GM04503 (cell line): ENCODE data around the gene NCKAP5.
"Not testable (repeated sequence)": the region's sequence is repeated elsewhere in the genome, so short reads cannot be mapped to it uniquely, and the experiment has no call there.

Experiments used
- DNase-seq: peaks from one replicate; pipeline ENCODE4 v3.0.0-alpha.2; 2012; ENCODE audit warnings: low read depth

Gene NCKAP5

GRCh38 chr2:133266041-133266925 is 302.0 kb downstream of the NCKAP5 start:
- no peak for DNase-seq

GRCh38 chr2:133265432-133265949 is 302.8 kb downstream of the NCKAP5 start:
- DNase-seq, result no peak

DNA sequence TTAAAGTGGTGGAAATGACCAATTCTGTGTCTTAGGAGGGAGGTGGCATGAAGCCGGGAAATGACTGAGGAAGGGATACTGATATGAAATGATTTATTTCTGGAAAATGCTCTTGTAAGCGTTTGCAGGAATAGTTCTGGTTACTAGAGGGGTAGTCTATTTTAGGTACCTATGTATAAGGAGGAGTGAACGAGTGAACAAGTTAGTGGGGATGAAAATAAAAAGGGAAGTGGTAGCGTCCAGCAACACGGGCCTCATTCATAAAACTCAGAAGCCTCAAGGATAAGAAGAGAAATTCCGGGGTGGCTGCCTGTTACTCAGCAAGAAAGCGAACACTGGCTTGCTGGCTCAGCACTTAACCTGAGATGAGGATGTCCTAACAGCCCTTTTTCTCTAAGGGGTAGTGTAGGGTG is 303.3 kb downstream of the NCKAP5 start:
- DNase-seq, result no peak

GRCh38 chr2:133262893-133263292 is 305.4 kb downstream of the NCKAP5 start:
- DNase-seq, result no peak

DNA sequence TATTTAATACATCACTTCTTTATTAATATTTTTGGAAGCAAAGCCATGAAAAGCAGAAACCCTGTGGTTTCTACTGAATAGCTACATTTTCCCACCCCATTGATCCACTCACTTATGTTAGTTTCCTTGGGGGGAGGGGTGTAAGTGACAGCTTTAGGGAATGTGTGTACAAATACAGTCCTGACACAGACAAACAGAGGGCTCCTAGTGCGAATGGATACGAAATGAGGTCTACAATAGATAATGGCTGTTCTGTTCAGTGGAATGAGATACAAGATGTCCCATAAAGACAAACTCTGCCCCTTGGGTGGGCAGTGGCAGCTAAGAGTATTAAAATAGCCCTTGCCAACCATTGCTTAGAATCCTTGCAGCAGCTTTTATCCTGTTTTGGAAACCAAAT is 312.9 kb downstream of the NCKAP5 start:
- DNase-seq, result no peak

- DNase-seq, result no peak
These were observed 314.5 kb downstream of the NCKAP5 start for GRCh38 chr2:133253793-133254192.

DNA sequence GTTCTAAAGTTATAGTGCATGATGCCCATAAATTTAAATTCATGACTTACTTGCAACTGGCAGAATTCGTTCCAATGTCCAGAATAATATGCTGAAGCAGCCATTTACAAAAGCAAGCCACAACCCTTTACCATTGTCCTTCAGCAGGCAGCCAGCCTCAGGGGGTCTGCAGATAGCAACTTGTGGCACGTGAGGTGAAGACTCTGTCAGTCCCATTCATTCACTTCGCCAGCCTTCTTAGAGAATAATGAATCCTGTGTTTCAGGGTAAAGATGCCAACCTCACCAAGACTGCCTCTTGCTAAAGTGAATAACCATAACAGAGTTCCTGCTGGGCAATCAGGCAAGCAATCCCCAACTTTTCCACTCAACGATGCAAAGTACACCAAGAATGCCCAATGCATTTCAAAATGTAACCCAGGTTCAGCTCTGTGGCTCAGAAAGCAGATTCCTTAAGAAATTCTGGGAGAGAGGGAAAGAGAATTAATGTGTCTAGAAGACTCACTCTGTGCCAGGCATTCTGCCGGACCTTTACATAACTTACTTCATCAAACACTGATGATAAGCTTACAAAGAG is 315.4 kb downstream of the NCKAP5 start:
- no peak for DNase-seq

- no peak for DNase-seq
These were observed 318.9 kb downstream of the NCKAP5 start for GRCh38 chr2:133249362-133249761.

DNA sequence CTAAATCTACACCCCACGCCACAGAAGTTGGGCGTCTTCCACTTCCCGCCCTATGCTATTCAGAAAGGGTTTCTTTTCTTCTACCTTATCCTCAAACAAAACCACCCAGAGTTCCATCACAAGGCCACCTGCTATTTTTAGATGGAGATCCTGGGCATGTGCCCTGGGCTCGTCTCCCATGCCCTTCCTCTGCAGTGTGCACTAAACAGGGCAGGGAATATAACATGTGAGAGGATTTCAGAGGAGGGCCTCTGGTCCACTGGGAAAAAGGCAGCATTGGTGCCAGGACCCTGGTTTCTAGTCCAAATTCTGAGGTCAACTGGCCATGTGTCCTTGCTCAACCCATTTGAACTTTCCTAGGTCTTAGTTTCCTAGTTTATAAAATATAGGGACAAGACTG is 320.0 kb downstream of the NCKAP5 start:
- DNase-seq, result no peak

- no peak for DNase-seq
These were observed 320.6 kb downstream of the NCKAP5 start for GRCh38 chr2:133247631-133248030.

DNA sequence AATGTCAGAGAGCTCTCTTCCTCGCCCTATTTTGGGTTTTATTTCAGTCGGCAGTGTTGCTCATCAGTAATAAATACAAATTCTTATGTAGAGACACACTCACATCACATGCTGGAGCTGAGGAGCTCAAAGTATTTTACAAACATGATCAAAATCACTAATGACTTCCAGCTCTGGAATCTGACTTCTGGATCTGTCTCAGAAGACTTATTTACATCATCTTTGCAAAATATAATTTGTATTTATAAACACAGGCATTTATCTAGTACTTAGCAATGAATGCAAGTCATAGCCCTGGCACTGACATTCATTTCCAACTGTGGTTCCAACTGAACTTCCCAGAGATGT is 327.1 kb downstream of the NCKAP5 start:
- peak; percentile 73 for DNase-seq

DNA sequence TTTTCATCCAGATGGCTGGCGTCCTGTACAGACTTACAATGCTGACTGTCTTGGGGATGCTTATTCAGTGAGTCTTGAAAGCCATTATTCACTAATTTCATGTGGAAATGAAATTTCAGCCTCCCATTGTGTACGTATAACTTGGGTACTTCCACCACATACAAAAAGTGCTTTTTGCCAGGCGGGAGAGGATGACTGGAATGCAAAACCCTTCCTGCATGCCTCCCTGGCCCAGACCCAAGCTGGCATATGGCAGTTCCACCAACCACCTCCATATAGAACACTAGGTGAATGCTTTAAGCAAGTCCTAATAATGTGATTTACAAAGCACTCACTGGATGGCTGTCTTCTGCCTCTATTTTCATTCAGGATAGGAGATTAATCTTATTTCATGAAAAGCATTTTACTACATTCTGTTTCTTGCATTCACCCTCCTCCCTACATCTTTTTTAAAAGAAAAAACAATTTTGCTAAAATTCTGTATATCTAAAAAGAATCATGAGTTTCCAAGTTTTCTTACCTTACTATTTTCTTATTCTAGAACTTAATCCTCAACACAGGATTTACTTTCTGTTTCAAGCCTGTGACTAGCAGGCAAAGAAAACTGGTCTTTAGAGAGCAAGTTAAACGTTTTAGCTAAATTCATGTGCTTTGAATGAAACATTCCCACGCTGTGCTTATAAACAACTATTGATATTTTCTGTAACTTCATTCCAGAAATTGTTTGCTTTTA is 327.6 kb downstream of the NCKAP5 start:
- no peak for DNase-seq

GRCh38 chr2:133235968-133236367 is 332.3 kb downstream of the NCKAP5 start:
- DNase-seq, result no peak

DNA sequence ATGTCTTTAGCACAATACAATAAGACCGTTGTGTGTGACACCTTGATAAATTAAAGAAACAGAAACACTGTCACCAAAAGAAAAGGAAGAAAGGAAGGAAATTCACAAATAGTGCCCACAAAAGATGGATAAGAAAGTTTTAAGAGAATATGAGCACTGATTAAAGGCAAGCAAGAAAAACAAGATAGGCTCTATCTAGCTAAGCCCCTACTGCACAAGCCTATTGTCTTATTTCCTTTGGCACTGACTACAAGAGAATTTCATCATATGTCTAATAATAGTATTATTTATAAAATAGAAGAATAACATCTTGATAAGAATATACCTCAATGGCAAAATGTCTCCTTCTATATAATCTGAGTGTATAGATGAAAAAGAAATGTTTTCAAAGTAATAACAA is 335.7 kb downstream of the NCKAP5 start:
- no peak for DNase-seq

DNA sequence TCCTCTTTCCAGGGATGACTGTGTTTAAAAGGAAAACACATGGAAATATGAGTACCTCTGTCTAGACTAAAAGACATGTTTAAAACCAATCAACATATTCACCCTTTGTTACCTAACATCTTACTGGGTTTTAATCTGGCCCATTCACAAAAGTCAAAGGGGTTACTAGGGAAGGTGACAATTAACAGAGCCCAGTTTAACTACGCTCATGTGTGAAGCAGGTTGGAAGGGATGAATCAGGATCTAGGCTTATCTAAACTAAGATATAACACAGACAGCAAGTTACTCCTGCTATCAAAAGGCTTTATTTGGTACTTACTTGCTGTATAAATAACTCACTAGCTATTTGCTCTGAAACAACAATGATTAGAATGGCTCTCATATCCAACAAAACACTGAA is 337.0 kb downstream of the NCKAP5 start:
- DNase-seq, result no peak

DNA sequence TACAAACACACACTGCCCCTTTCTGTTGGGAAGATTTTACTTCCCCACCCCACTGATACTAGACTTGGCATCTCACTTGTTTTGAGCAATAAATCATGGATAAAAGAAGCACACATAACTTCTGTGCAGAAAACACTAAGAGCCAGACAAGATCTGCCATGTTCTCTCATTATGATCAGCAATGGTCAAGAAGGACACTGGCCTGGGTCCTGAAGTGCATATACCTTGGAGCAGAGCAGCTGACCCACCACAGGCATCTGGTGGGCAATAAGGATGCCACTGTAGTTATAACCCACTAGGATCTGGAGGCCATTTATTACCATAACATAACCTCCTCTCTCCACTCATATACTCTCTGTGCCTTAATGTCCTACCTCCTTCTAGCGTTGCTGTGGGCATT is 338.3 kb downstream of the NCKAP5 start:
- no peak for DNase-seq

GRCh38 chr2:133223226-133223625 is 345.0 kb downstream of the NCKAP5 start:
- DNase-seq, result no peak

DNA sequence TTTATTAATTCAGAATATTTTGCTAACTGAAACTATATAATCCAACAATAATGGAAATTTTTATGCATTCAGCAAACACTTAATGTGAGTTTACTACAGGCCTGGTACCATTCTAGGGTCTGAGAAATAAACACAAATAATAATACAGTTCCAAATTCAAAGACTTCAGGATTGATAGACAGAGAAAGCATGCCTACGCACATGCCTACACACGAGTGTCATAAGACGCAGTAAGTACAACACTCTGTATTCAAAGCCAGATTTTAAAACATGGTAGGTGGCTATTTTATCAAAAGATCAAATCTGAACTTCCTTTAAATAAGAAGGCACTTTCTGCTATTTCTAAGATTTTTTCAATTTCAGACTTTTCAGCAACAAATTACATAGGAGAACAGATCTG is 346.9 kb downstream of the NCKAP5 start:
- DNase-seq, result no peak

DNA sequence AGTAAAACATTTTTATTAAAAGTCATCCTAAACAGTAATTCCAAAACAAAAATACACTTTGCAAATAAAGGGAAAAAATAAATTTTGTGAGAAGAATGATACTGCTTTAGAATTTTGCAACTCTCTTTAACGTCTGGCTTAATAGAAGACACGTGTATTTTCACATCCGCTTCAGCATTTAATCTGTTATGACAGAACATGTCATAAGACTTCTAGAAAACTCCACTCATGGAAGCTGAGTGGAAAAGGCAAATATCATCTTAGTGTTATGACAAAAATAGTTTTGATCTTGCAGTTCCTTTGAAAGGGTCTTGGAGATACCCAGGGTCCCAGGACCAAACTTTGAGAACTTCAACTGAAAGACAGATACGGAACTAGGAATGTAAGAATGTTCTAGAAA is 350.1 kb downstream of the NCKAP5 start:
- DNase-seq, result no peak

GRCh38 chr2:133215477-133215876 is 352.8 kb downstream of the NCKAP5 start:
- DNase-seq, result no peak

GRCh38 chr2:133213651-133214050 is 354.6 kb downstream of the NCKAP5 start:
- DNase-seq, result no peak

DNA sequence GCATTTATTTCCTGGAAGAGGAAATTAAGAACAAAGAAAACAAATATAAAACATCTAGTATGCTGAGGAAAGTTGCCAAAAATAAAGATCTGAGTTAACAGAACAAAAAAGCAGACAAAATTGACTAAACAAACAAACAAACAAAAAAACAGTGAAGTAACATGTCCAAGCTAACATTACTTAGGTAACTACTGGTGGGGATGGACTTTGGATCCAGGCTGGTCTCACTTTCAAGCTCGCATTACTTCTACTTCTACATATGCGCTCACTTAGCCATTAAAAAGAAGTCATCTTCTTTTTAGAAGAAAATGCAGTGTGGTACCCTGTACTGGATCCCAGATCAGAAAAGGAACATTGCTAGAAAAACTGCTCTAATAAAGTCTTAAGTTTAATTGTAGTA is 358.9 kb downstream of the NCKAP5 start:
- DNase-seq, result no peak

DNA sequence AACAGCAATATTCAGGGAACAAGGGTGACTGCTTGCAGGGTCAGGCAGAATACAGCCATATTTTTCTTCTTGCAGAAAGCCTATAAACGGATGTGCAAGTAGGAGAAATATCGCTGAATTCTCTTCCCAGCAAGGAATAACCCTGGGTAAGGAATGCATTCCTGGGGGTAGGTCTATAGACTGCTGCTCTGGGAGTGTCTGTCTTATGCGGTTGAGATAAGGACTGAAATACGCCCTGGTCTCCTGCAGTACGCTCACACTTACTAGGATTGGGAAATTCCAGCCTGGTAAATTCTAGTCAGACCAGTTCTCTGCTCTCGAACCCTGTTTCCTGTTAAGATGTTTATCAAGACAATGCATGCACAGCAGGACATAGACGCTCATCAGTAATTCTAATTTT is 361.6 kb downstream of the NCKAP5 start:
- not testable (repeated sequence) for DNase-seq
